T follicular helper cell (primary cell): Measurements from ENCODE around the gene ZGRF1.
A peak's percentile ranks its signal among the peaks of the same experiment; 100 is the strongest.
"Not testable (repeated sequence)": the region's sequence is repeated elsewhere in the genome, so short reads cannot be mapped to it uniquely, and the experiment has no call there.

ENCODE experiments used
- DNase-seq: peaks from one replicate; pipeline ENCODE4 v3.0.0-alpha.2; 2020; ENCODE audit warnings: low read depth

Gene ZGRF1

GRCh38 chr4:112557676-112558411, 78.9 kb downstream of the ZGRF1 start:
- no peak for DNase-seq

- not testable (repeated sequence) for DNase-seq
Measured at GRCh38 chr4:112554271-112554670, 82.4 kb downstream of the ZGRF1 start.

- no peak for DNase-seq
Measured at GRCh38 chr4:112552668-112553067, 84.0 kb downstream of the ZGRF1 start.

- DNase-seq: no peak
Measured at GRCh38 chr4:112550728-112551127, 86.0 kb downstream of the ZGRF1 start.

GRCh38 chr4:112546476-112546875, 90.2 kb downstream of the ZGRF1 start:
- DNase-seq: no peak

- no peak for DNase-seq
Measured at GRCh38 chr4:112545346-112545745, 91.4 kb downstream of the ZGRF1 start.

GRCh38 chr4:112540695-112541094, 96.0 kb downstream of the ZGRF1 start:
- no peak for DNase-seq

GRCh38 chr4:112536123-112536522, 100.6 kb downstream of the ZGRF1 start:
- DNase-seq: no peak

- no peak for DNase-seq
Measured at GRCh38 chr4:112532267-112532666, 104.4 kb downstream of the ZGRF1 start.

GRCh38 chr4:112531146-112531545, 105.6 kb downstream of the ZGRF1 start:
- DNase-seq: no peak

- no peak for DNase-seq
Measured at GRCh38 chr4:112526061-112526460, 110.6 kb downstream of the ZGRF1 start.

GRCh38 chr4:112523764-112524505, 112.8 kb downstream of the ZGRF1 start:
- peak; percentile 55 for DNase-seq

- DNase-seq: no peak
Measured at GRCh38 chr4:112523008-112523721, 113.5 kb downstream of the ZGRF1 start.

- DNase-seq: not testable (repeated sequence)
Measured at GRCh38 chr4:112522431-112522830, 114.3 kb downstream of the ZGRF1 start.

GRCh38 chr4:112521123-112522023, 115.3 kb downstream of the ZGRF1 start:
- no peak for DNase-seq

- DNase-seq: no peak
Measured at GRCh38 chr4:112520598-112521122, 116.0 kb downstream of the ZGRF1 start.

GRCh38 chr4:112519689-112520597, 116.8 kb downstream of the ZGRF1 start:
- no peak for DNase-seq

GRCh38 chr4:112518675-112519074, 118.0 kb downstream of the ZGRF1 start:
- DNase-seq: no peak

GRCh38 chr4:112517911-112518310, 118.8 kb downstream of the ZGRF1 start:
- DNase-seq: no peak

GRCh38 chr4:112517067-112517634, 119.6 kb downstream of the ZGRF1 start:
- DNase-seq: no peak
